ENCODE data around the gene SPACA4. TPM values are rescaled to one million over a fixed set of nuclear protein-coding genes. Genes with fewer than 3 reads are reported as not detected.

The SPACA4 gene
- total RNA-seq, 4 donors from 2014 or later, result not detected

DNA sequence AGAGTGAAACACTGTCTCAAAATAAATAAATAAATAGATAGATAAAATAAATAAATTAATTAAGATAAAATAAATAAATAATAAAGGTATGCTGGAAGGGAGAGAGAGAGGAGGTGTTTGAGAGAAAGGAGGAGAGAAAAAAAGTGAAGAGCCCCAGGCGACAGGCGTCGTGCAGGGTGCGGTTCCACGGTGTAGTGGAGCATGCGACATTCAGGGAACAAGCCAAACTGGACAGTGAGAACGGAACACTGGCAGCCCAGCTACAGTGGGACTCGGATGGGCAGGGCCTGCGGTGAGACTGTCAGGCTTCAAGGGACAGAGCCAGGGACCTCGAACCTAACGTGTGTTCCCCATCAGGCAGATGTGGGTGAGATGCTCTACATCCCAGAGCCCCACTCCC, 45.1 kb upstream of the SPACA4 start:
- H3K4me1 ChIP-seq, result no peaks in the 10 kb centered on the region
- ATAC-seq, result no peak
- no peaks in the 10 kb centered on the region for H3K9me3 ChIP-seq
- TF ChIP-seq POLR2A (IDR thresholded peaks at IDR 0.05) (no peak), EP300 (IDR thresholded peaks at IDR 0.05) (no peak), CTCF (IDR thresholded peaks at IDR 0.05) (no peak), POLR2AphosphoS5 (IDR thresholded peaks at IDR 0.05) (no peak)
- H3K36me3 ChIP-seq, result no peaks in the 10 kb centered on the region
- peaks cover 17% of the 10 kb centered on the region for H3K27me3 ChIP-seq
- H3K27ac ChIP-seq, result no peak overlapping the region
- 87 to 88% methylated on average over 4 to 10 of the region's 11 CpGs for WGBS, 2 donors (ENCODE audit: low coverage in 1 of 2)
- no peak overlapping the region for H3K4me3 ChIP-seq

DNA sequence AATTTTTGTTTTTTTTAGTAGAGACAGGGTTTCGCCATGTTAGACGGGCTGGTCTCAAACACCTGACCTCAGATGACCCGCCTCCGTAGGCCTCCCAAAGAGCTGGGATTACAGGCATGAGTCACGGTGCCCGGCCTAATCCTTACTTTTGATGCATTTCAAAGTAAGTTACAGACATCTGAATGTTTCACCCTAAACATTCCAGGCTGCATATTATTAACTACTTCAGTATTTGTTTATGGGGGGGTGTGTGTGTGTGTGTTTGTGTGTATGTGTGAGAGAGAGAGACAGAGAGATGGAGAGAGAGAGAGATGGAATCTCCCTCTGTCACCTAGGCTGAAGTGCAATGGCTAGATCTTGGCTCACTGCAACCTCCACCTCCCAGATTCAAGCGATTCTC, 41.5 kb upstream of the SPACA4 start:
- no peaks in the 10 kb centered on the region for H3K36me3 ChIP-seq
- no peak overlapping the region for H3K4me3 ChIP-seq
- no peak for ATAC-seq
- WGBS, 2 donors (ENCODE audit: low coverage in 1 of 2), result 62 to 95% methylated on average over 4 to 6 of the region's 7 CpGs
- no peaks in the 10 kb centered on the region for H3K9me3 ChIP-seq
- H3K27me3 ChIP-seq, result no peaks in the 10 kb centered on the region
- H3K27ac ChIP-seq, result no peak overlapping the region
- peaks cover 0 to 18% (median 10%) of the 10 kb centered on the region in 3 donors for H3K4me1 ChIP-seq
- TF ChIP-seq POLR2A (IDR thresholded peaks at IDR 0.05) (no peak), CTCF (IDR thresholded peaks at IDR 0.05) (no peak), EP300 (IDR thresholded peaks at IDR 0.05) (no peak), POLR2AphosphoS5 (IDR thresholded peaks at IDR 0.05) (no peak)

DNA sequence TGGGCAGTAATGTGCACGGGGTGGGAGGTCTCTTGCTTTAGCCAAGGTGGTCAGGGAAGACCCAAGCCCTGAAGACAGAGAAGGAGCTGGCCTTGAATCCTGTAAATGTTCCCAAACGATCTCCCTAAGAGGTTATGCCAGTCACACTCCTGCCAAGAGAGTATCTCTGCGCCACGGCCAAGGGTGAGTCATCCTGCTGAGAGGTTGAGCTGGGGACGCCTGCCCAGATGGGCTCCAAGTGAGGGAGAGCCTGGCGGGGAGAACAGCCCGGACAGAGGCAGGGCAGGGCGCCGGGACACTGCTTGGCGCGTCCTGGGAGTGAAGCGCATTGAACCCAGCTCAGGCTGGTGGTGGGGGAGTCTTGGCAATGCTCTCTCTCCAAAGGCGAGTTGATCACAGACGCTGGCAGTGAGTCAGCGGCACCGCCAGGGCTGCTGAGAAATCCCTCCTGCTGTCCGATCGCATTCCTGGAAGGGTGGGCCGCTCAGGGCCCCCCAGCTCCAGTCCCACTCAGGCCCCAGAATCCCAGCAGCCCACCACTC, 38.1 kb upstream of the SPACA4 start:
- H3K4me1 ChIP-seq, result peaks cover 0 to 18% (median 10%) of the 10 kb centered on the region in 3 donors
- no peak overlapping the region for H3K4me3 ChIP-seq
- ATAC-seq, result peak; percentile 99
- WGBS, 2 donors (ENCODE audit: low coverage in 1 of 2), result 0 to 5% methylated on average over 3 to 4 of the region's 19 CpGs
- TF ChIP-seq POLR2AphosphoS5 (IDR thresholded peaks at IDR 0.05), result peak; percentile 88
- TF ChIP-seq CTCF (IDR thresholded peaks at IDR 0.05), result no peak
- TF ChIP-seq POLR2A (IDR thresholded peaks at IDR 0.05), result no peak
- H3K9me3 ChIP-seq, result no peaks in the 10 kb centered on the region
- no peaks in the 10 kb centered on the region for H3K27me3 ChIP-seq
- peak overlapping the region in 3 of 4 donors; percentile 76 to 84 (median 78) for H3K27ac ChIP-seq
- no peaks in the 10 kb centered on the region for H3K36me3 ChIP-seq

GRCh38 chr19:48569814-48570213, 36.7 kb upstream of the SPACA4 start:
- no peak overlapping the region for H3K27ac ChIP-seq
- H3K4me3 ChIP-seq, result no peak overlapping the region
- H3K9me3 ChIP-seq, result no peaks in the 10 kb centered on the region
- no peak for ATAC-seq
- peaks cover 0 to 18% (median 10%) of the 10 kb centered on the region in 3 donors for H3K4me1 ChIP-seq
- no peaks in the 10 kb centered on the region for H3K36me3 ChIP-seq
- 31 to 41% methylated on average over 4 to 8 of the region's 11 CpGs for WGBS, 2 donors (ENCODE audit: low coverage in 1 of 2)
- TF ChIP-seq POLR2A (IDR thresholded peaks at IDR 0.05) (no peak), CTCF (IDR thresholded peaks at IDR 0.05) (no peak), EP300 (IDR thresholded peaks at IDR 0.05) (no peak), POLR2AphosphoS5 (IDR thresholded peaks at IDR 0.05) (peak; percentile 26)
- no peaks in the 10 kb centered on the region for H3K27me3 ChIP-seq

- no peak overlapping the region for H3K27ac ChIP-seq
- WGBS, 2 donors (ENCODE audit: low coverage in 1 of 2), result 30 to 90% methylated on average over 2 to 3 of the region's 5 CpGs
Observed at GRCh38 chr19:48571378-48572162, 35.0 kb upstream of the SPACA4 start.

More at GRCh38 chr19:48571378-48572162, 35.0 kb upstream of the SPACA4 start:
- H3K9me3 ChIP-seq, result no peaks in the 10 kb centered on the region
- no peak overlapping the region for H3K4me3 ChIP-seq
- TF ChIP-seq POLR2A (IDR thresholded peaks at IDR 0.05) (no peak), CTCF (IDR thresholded peaks at IDR 0.05) (no peak), EP300 (IDR thresholded peaks at IDR 0.05) (no peak), POLR2AphosphoS5 (IDR thresholded peaks at IDR 0.05) (no peak)
- peaks cover 0 to 18% (median 10%) of the 10 kb centered on the region in 3 donors for H3K4me1 ChIP-seq
- no peak for ATAC-seq
- no peaks in the 10 kb centered on the region for H3K27me3 ChIP-seq
- no peaks in the 10 kb centered on the region for H3K36me3 ChIP-seq
